COLO829 (cell line): ENCODE results near the gene LOXHD1.

Experiments
- DNase-seq: peaks from one replicate; pipeline ENCODE4 v3.0.0; 2012; ENCODE audit warnings: low spot score

Gene LOXHD1

DNA sequence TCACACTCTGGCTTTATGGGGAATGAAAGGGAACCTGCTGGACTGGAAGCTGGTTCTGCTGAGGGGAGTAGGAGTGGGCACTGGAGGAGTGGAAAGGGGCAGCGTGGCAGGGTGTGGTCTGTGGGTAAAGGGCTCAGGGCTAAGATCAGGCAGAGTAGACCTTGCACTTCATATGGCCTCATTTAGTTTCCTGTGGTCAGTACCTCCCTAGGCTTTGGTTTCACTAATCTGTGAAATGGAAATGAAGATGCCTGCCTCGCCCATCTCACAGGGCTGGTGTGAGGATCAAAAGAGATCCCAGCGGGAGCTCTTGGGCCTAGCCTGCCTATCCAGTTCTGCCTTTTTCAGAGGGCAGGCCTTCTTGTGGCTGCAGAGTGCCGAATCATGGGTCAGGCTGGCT, 208.7 kb downstream of the LOXHD1 start:
- no peak for DNase-seq

DNA sequence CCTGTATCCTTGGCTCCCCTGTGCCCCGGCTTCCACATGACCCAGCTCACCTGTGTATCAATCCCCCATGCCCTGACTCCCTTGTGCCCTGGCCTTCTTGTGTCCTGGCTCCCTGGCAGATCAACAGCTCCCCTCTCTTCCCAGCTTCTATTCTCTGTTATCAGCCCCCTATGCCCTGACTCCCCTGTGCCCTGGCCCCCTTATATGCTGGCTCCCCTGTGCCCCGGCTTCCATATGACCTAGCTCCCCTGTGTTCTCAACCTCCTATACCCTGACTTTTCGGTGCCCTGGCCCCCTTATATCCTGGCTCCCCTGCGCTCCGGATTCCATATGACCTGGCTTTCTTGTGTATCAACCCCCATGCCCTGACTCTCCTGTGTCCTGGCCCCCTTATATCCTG, 209.2 kb downstream of the LOXHD1 start:
- no peak for DNase-seq

DNA sequence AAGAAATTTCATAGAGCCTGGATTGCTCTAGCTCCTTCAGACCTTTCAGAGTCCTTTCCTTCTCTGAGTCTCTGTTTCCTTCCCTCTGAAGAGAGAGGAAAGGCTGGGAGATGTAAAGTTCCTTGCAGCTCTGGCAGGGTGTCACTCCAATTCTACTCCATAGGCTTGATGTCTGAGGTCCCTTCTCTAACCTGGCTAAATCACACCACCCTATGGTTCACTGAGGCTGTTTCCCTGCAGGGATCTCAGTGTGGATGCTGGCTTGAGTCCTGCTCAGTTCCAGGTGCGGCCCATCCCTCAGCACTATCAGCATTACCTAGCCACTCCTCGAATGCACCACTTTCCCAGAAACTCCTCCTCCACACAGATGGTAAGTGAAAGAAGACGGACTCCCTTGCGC, 209.7 kb downstream of the LOXHD1 start:
- DNase-seq: no peak

DNA sequence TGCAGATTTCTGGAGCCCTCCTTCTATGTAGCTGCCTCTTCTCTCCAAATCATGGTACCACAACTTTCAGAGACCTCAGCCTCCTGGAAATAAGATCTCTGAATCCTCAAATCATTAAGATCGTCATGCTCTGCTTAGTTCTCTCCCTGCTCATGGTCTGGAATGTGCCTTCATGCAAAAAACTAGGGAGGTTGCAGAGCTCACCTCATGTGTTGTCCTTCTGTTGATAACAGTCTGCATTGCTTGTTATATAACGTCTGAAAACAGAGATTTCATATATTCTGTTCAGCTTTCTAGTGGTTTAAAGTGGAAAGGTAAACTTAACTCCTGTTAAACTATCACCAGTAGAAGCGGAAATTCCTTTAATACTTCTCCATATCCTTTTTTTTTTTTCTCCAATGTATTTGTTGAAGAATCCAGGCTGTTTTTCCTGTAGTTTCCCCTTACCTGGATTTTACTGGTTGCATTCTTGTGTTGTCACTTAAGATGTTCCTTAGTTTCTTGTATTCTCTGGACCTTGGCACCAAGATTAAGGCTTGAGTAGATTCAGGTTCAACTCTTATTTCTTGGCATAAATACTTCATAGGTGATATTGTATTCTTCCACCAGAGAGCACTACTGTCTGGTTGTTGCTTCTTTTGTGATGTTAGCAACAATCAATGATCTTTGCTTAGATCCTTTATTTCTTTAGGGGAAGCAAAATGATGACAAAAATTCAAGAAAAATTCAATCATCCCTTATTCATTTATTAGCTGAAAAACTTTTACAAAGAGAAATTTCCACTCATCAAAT, 211.3 kb downstream of the LOXHD1 start:
- no peak for DNase-seq

DNA sequence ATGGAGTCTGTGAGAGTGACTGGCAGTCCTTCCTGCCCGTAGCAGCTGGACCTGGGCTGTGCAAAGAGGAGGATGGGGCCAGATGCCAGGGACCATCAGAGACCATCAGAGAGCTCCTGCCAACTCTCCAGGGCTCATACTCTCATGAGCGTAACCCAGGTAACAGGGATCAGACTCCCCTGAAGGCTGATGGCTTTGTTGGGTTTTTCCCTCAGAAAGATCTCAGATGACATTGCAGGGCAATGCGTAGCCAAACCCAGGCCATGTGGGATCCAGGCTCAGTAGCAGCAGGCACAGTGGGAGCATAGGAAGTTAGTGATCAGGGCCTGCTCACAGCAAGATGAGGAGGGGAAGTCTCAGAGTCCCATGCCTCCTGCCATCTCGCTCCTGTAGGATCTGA, 218.0 kb downstream of the LOXHD1 start:
- no peak for DNase-seq

DNA sequence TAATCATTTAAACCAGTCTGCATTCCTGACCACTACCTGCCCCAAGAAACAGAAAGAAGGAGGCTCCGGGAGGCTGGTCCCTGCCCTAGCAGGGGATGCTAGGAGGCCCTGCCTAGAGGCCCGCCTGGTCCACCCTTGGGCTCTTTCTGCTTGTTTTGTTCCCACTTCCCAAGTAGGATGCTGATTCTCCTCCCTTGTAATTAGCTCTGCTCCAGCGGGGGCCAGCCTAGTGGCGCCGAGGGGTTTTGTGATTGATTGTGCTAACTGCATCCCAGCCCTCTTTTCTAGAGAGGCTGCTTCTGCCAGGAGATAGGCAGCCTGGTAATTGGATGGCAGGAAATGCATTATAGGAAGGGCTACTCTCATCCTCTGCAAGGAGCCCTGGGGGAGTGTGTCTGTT, 220.0 kb downstream of the LOXHD1 start:
- DNase-seq: no peak

DNA sequence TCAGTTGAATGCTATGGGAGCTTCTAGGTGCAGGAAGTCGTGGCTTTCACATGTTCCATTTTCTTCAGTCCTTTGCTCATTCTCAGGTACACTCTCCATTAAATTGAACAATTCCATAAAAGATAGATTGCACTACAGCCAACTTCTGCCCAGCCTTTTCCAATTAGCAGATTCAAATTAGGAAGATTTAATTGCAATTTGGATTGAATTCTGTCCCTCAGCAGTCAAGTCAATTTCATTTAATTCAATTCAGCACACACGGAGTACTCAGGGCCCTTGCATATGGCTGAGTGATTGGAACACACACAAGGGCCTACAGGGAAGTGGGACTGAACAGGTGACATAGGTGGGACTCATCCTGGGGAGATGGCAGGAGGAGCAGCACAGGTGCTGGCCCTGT, 220.4 kb downstream of the LOXHD1 start:
- no peak for DNase-seq

DNA sequence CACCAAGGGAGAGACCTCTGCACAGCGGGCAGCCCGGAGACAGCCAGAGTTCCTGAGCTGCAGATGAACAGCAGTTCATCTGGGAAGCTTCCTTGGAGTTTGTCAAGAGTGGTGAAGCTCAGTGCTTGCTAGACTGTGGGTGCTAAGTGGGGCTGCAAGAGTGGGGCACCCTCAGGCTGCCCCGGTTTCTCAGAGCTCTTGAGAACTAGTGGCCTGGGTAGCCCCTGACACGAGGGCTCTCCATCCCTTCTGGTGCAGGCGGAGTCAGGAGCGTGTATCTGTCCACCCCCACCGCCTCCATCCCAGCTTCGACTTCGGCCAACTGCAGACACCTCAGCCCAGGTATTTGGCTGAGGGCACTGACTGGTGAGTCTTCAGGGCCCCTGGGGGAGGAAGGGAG, 222.0 kb downstream of the LOXHD1 start:
- no peak for DNase-seq

DNA sequence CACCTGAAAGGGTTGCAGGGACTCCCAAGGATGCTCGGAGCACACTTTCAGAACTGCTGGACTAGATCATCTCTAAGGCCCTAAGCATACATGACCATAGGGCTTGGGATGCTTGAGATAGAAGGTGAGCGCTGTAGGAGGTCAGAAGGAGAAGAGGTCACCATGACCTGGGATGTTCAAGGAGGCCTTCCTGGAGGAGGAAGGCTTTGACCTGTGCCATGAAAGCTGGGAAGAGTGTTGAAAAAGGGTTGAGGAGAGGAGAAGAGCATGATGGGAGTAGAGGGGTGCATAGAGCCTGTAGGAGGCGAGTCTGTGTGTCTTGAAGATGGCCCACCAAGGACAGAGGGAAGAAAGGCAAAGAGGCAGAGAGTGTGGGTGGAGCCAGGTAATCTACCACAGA, 222.4 kb downstream of the LOXHD1 start:
- no peak for DNase-seq

DNA sequence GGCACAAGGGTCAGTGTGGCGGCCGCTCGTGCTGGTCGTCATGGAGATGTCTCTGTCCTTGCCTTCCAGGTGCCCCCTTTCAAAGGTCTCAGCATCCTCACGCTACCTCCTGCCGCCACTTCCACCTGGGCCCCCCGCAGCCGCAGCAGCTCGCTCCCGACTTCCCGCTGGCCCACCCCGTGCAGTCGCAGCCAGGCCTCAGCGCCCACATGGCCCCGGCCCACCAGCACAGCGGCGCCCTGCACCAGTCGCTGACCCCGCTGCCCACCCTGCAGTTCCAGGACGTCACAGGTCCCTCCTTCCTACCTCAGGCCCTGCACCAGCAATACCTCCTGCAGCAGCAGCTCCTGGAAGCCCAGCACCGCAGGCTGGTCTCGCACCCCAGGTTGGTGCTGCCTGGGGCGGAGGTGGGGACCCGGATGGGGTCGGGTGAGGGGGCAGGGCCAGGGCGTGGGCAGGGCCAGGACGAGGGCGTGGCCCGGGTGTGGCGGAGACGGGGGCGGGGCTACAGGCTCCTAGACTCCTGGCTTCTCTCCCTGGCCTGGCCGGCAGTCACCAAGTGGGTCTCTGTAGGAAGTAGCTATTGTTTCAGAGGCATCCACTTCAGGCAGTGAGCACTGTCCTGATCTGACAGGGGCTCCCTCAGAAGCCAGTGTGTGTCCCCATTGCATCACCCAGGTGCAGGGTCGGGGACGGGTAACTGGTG, 223.7 kb downstream of the LOXHD1 start:
- no peak for DNase-seq

DNA sequence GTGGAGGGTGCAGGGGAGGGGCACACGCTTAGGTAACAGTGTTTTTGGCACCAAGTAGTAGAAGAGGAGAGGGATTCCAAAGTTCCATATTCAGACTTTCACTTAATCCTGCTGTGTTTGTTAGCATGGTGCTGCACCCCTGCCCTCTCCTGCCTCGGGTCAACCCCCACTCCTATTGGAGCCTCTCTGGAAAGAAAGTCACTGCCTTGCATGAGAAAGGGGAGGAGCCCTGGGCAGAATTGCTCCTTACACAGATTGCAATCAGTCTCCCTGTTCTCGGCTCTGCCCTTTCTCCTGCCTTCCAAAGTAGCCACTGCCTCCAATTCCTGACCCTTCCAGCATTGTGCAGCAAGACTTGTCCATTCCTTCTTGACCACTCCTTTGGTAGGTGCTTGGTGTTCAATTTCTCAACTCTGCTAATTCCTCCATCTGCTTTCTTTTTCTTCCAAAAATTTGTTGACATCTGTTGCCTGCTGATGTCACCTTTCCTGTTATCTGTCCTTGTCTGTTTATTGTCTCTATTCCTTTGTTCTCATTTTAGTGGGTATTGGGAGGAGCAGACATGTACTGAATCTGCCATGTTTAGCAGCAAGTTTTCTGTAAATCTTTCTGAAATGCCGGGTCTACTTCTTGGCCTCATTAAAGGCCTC, 225.4 kb downstream of the LOXHD1 start:
- no peak for DNase-seq

DNA sequence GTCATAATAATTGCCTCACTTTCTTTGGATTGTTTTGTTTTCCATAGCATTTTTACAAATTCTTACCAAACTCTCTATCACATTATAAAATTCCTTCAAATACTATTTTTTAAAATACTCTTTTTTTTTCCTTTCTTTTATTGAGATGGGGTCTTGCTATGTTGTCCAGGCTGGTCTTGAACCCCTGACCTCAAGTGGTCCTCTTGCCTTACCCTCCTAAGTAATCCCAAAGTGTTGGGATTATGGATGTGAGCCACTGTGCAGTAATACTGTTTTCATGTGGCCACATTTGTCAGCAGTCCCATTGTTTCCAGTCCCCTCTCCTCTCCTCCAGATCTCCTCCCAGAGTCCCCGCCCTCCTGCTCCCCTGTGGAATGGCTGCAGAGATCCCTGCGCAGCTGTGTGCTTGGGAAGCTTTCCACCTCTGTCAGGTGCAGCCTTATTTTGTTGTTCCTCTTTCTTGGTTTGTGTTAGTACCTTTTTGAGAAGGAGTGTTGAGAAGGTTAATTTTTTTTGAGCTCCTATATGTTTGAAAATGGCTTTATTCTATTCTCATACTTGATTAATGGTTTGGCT, 227.3 kb downstream of the LOXHD1 start:
- DNase-seq: no peak

DNA sequence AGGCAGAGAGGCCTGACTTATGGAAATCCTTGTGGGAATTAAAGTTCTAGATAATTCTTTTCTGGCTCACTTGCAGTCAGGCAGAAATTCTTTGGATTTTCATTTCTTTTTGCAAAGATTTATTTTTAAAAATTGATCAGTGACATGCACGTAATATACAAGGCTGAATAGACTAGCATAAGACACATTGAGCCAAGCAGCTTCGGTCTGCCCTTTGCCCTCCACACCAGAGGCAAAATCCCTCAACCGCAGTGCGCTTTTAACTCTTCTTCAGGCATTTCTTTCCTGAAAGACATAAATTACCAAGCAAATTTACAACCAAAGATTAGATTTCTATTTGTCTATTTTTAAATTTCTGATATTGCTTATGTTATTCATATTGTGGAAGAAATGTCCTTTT, 227.9 kb downstream of the LOXHD1 start:
- no peak for DNase-seq

DNA sequence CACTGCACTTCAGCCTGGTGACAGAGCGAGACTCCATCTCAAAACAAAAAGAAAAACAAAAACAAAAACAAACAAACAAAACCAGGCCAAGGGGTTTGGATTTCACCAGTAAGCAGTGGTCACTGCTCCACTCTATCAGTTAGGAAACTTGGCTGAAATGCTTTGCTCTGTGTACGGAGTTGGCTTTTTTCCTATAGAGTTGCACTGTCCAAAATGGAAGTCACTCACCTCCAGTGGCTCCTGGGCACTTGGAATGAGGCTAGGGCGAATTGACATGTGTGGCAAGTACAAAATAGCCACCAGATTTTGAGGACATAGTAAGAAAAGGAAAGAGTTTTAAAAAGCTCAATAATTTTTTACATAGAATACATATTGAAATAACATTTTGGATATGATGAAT, 228.7 kb downstream of the LOXHD1 start:
- no peak for DNase-seq

DNA sequence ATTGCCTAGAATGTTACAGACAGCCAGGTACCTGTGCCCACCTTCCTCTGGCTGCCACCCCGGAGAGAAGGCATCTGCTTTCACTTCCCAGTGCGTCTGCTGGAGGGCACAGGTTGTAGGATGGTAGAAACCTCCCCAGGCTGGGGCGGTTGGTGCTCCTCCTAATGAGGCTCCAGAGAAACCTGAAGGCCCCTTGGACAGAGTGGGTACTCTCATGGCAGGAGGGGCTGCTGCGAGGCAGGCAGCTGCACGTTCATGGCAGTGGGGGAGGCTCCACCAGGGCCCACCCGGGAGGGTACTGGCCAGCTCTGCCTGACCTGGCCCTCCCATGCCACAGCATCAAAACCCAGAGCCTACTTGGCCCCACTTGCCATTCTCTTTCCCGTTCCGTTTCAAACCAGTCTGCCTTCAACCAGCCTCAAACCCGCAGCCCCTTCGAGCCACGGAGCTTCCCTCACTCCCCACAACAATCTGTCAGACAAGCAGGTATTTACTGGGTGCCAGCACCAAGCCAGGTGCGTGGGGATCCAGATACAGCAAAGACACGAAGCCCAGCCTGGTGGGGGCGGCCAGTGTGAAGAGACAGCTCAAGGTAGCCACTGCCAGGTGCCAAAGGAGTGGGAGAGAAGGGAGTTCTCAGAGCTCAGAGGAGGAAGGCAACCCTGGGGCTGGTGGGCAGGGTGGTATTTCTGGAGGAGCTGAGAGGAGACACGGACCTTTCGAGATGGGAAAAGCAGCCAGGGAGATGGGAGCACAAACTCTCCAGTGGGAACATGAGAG, 229.6 kb downstream of the LOXHD1 start:
- DNase-seq: no peak
